Tibial nerve (tissue), 4 donors: ENCODE measurements around the gene MAN2B2. TPM values are rescaled to one million over a fixed set of nuclear protein-coding genes. Genes with fewer than 3 reads are reported as not detected.

Experiments used
- DNase-seq, 2 donors: peaks; one replicate each; pipeline ENCODE4 v3.0.0-alpha.2; 2019; ENCODE audit warnings: low spot score in 2 of 2
- H3K27ac ChIP-seq, 4 donors: fragments of 200-600 bp; sonication (generic) in 3 of 4; one replicate each; pipeline ENCODE4 v1.5.1; 2017 to 2019; ENCODE audit warnings: mild to moderate bottlenecking in 1 of 4
- H3K27me3 ChIP-seq, 2 donors: fragments of 200-600 bp; sonication (generic) in 1 of 2; one replicate each; pipeline versions ENCODE4 v1.5.1 to v1.6.0; 2017 to 2019
- H3K36me3 ChIP-seq, 3 donors: fragments of 200-600 bp; sonication (generic); one replicate each; pipeline ENCODE4 v1.5.1; 2018 to 2019
- H3K4me1 ChIP-seq, 4 donors: fragments of 200-600 bp; sonication (generic) in 3 of 4; one replicate each; pipeline ENCODE4 v1.5.1; 2017 to 2019
- H3K4me3 ChIP-seq, 4 donors: fragments of 200-600 bp; sonication (generic) in 3 of 4; one replicate each; pipeline ENCODE4 v1.5.1; 2017 to 2019; ENCODE audit warnings: mild to moderate bottlenecking in 1 of 4, moderate library complexity in 1 of 4
- H3K9me3 ChIP-seq, 4 donors: fragments of 200-600 bp; sonication (generic) in 3 of 4; one replicate each; pipeline ENCODE4 v1.5.1; 2017 to 2019
- EP300 ChIP-seq, 2 donors: sonication (generic); formaldehyde crosslinking; IDR thresholded peaks; one replicate each; pipeline ENCODE4 v1.6.1; 2017; ENCODE audit warnings: antibody characterized with exemption in 2 of 2, mild to moderate bottlenecking in 1 of 2
- POLR2A ChIP-seq, 2 donors: fragments of 450-650 bp; IDR thresholded peaks; one replicate each; pipeline ENCODE4 v1.6.1; 2017; ENCODE audit warnings: antibody characterized with exemption in 2 of 2, mild to moderate bottlenecking in 2 of 2, moderate library complexity in 2 of 2
- WGBS, 2 donors: methylation state at CpG; one replicate each; pipeline ENCODE4 v1.1.5; 2018; 5-methylcytosine and 5-hydroxymethylcytosine counted together
- total RNA-seq, 4 donors: library from RNA; depleted of rRNA; stranded (reverse); fragments of >200 nt; gene quantifications; one replicate each; pipeline ENCODE4 v1.1.0, GENCODE V29; 2016
- TF ChIP-seq, protein P1 (sequence below), 5 experiments: fragments of 200-600 bp in 3 of 5; fragments of 450-650 bp in 2 of 5; sonication (generic) in 3 of 5; IDR thresholded peaks; one replicate each; pipeline ENCODE4 v1.5.1; 2016 to 2019; ENCODE audit warnings: antibody characterized with exemption in 5 of 5, mild to moderate bottlenecking in 3 of 5, moderate library complexity in 2 of 5

The MAN2B2 gene
- total RNA-seq, 4 donors from 2014 or later, result 33.0 to 66.3 (median 44.6) TPM

- no peak for TF ChIP-seq POLR2A (IDR thresholded peaks at IDR 0.05)
- TF ChIP-seq EP300 (IDR thresholded peaks at IDR 0.05), result no peak
- TF ChIP-seq, protein P1, sequence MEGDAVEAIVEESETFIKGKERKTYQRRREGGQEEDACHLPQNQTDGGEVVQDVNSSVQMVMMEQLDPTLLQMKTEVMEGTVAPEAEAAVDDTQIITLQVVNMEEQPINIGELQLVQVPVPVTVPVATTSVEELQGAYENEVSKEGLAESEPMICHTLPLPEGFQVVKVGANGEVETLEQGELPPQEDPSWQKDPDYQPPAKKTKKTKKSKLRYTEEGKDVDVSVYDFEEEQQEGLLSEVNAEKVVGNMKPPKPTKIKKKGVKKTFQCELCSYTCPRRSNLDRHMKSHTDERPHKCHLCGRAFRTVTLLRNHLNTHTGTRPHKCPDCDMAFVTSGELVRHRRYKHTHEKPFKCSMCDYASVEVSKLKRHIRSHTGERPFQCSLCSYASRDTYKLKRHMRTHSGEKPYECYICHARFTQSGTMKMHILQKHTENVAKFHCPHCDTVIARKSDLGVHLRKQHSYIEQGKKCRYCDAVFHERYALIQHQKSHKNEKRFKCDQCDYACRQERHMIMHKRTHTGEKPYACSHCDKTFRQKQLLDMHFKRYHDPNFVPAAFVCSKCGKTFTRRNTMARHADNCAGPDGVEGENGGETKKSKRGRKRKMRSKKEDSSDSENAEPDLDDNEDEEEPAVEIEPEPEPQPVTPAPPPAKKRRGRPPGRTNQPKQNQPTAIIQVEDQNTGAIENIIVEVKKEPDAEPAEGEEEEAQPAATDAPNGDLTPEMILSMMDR (IDR thresholded peaks at IDR 0.05), result no peak
- no peaks in the 10 kb centered on the region for H3K4me1 ChIP-seq
- H3K27me3 ChIP-seq, result no peaks in the 10 kb centered on the region
- peaks cover 0 to 26% (median 3%) of the 10 kb centered on the region in 4 donors for H3K9me3 ChIP-seq
- H3K36me3 ChIP-seq, result peaks cover 0 to 100% (median 27%) of the 10 kb centered on the region in 3 donors
- no peak overlapping the region for H3K27ac ChIP-seq
- H3K4me3 ChIP-seq, result no peak overlapping the region
- WGBS, 2 donors, result 93 to 96% methylated on average over 4 to 7 of the region's 8 CpGs
- no peak for DNase-seq
These were observed 30.1 kb downstream of the MAN2B2 start for GRCh38 chr4:6605114-6605513.

DNA sequence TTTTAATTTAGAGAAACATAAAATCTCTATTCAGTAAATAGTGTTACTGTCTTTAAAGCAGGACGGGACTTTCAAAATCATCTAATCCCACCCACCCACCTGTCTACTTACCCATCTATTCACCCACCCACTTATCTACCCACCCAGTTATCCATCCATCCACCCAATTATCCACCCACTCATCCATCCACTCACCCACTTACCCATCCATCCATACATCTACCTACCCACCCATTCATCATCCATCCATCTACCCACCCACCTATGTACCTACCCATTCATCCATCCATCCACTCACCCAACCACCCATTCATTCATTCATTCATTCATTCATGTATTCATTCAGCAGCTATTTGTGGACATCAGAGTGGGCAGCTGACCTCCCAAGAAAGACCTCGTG, 30.6 kb downstream of the MAN2B2 start:
- DNase-seq, result no peak
- no peak overlapping the region for H3K27ac ChIP-seq
- H3K4me3 ChIP-seq, result no peak overlapping the region
- no peaks in the 10 kb centered on the region for H3K4me1 ChIP-seq
- 93 to 100% methylated on average over 2 of the region's 2 CpGs for WGBS, 2 donors
- no peaks in the 10 kb centered on the region for H3K27me3 ChIP-seq
- H3K36me3 ChIP-seq, result peaks cover 0 to 100% (median 26%) of the 10 kb centered on the region in 3 donors
- no peak for TF ChIP-seq EP300 (IDR thresholded peaks at IDR 0.05)
- TF ChIP-seq POLR2A (IDR thresholded peaks at IDR 0.05), result no peak
- TF ChIP-seq, protein P1 (IDR thresholded peaks at IDR 0.05), result no peak
- H3K9me3 ChIP-seq, result peaks cover 0 to 26% (median 3%) of the 10 kb centered on the region in 4 donors

GRCh38 chr4:6606465-6607235, 31.7 kb downstream of the MAN2B2 start:
- no peak for DNase-seq
- Histone ChIP-seq H3K36me3 (peaks cover 0 to 100% (median 26%) of the 10 kb centered on the region in 3 donors), H3K27me3 (no peaks in the 10 kb centered on the region), H3K4me3 (no peak overlapping the region), H3K4me1 (no peaks in the 10 kb centered on the region), H3K27ac (no peak overlapping the region), H3K9me3 (peaks cover 0 to 26% (median 3%) of the 10 kb centered on the region in 4 donors)
- WGBS, 2 donors, result 85 to 90% methylated on average over 6 to 10 of the region's 10 CpGs
- TF ChIP-seq EP300 (IDR thresholded peaks at IDR 0.05) (no peak), POLR2A (IDR thresholded peaks at IDR 0.05) (no peak)
- TF ChIP-seq, protein P1 (IDR thresholded peaks at IDR 0.05), result no peak

DNA sequence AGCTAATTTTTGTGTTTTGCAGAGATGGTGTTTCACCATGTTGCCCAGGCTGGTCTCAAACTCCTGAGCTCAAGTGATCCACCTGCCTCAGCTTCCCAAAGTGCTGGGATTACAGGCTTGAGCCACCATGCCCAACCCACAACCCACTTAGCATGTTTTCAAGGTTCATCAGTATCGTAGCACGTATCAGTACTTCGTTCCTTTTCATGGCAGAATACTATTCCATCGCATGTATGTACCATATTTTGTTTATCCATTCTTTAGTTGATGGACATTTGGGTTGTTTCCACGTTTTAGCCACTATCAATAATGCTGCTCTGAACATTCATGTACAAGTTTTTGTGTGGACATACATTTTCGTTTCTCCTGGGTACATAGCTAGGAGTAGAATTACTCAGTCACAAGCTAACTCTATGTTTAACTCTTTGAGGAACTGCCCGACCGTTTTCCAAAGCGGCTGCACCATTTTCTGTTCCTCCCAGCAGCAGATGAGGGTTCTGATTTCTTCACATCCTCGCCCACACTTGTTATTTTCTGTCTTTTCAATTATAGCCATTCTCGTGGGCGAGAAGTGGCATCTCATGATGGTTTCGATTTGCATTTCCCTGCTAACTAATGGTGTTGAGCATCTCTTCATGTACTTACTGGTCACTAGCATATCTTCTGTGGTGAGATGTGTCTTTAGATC, 32.5 kb downstream of the MAN2B2 start:
- no peaks in the 10 kb centered on the region for H3K27me3 ChIP-seq
- TF ChIP-seq EP300 (IDR thresholded peaks at IDR 0.05), result no peak
- TF ChIP-seq, protein P1 (IDR thresholded peaks at IDR 0.05), result no peak
- TF ChIP-seq POLR2A (IDR thresholded peaks at IDR 0.05), result no peak
- H3K36me3 ChIP-seq, result peaks cover 0 to 100% (median 26%) of the 10 kb centered on the region in 3 donors
- no peak overlapping the region for H3K27ac ChIP-seq
- H3K4me1 ChIP-seq, result no peaks in the 10 kb centered on the region
- H3K4me3 ChIP-seq, result no peak overlapping the region
- peaks cover 0 to 18% (median 3%) of the 10 kb centered on the region in 4 donors for H3K9me3 ChIP-seq
- WGBS, 2 donors, result 90 to 93% methylated on average over 13 of the region's 13 CpGs
- no peak for DNase-seq
